GM23248 (cell line): ENCODE results near the gene BROX. TPM values are rescaled to one million over a fixed set of nuclear protein-coding genes. Genes with fewer than 3 reads are reported as not detected.
A peak's percentile ranks its signal among the peaks of the same experiment; 100 is the strongest.

Experiments used
- DNase-seq: peaks from one replicate; pipeline ENCODE4 v3.0.0-alpha.2; 2015
- H2AFZ ChIP-seq: fragments of 200-600 bp; sonication (generic); 2 replicates; pipeline ENCODE4 v1.6.1; 2016; ENCODE audit warnings: antibody characterized with exemption
- H3F3A ChIP-seq: fragments of 200-600 bp; sonication (generic); 2 replicates; pipeline ENCODE4 v1.6.1; 2016; ENCODE audit warnings: mild to moderate bottlenecking, antibody characterized with exemption, mixed run types; ENCODE audit not compliant: insufficient read depth
- H3K27ac ChIP-seq: fragments of 200-600 bp; sonication (generic); 2 replicates; pipeline ENCODE4 v1.5.1; 2016; ENCODE audit warnings: mild to moderate bottlenecking
- H3K27me3 ChIP-seq: fragments of 200-600 bp; sonication (generic); replicated peaks from 2 replicates; pipeline ENCODE4 v1.6.1; 2016; ENCODE audit warnings: mild to moderate bottlenecking; ENCODE audit not compliant: insufficient read depth
- H3K36me3 ChIP-seq: fragments of 200-600 bp; sonication (generic); 2 replicates; pipeline ENCODE4 v1.6.1; 2016; ENCODE audit warnings: low read depth, mild to moderate bottlenecking
- H3K4me1 ChIP-seq: fragments of 200-600 bp; sonication (generic); 2 replicates; pipeline ENCODE4 v1.6.1; 2016; ENCODE audit warnings: mild to moderate bottlenecking; ENCODE audit not compliant: insufficient read depth
- H3K4me2 ChIP-seq: fragments of 200-600 bp; sonication (generic); one replicate; pipeline ENCODE4 v1.6.1; 2016; ENCODE audit warnings: mild to moderate bottlenecking; ENCODE audit not compliant: unreplicated experiment
- H3K4me3 ChIP-seq: fragments of 200-600 bp; sonication (generic); 2 replicates; pipeline ENCODE4 v1.5.1; 2016; ENCODE audit warnings: mild to moderate bottlenecking
- H3K79me2 ChIP-seq: fragments of 200-600 bp; sonication (generic); 2 replicates; pipeline ENCODE4 v1.6.1; 2016; ENCODE audit warnings: mild to moderate bottlenecking; ENCODE audit not compliant: insufficient read depth
- H3K9ac ChIP-seq: fragments of 200-600 bp; sonication (generic); 2 replicates; pipeline ENCODE4 v1.6.1; 2016; ENCODE audit warnings: mild to moderate bottlenecking
- H3K9me2 ChIP-seq: fragments of 200-600 bp; sonication (generic); 2 replicates; pipeline ENCODE4 v1.6.1; 2016; ENCODE audit warnings: mixed run types, mild to moderate bottlenecking, moderate library complexity; ENCODE audit not compliant: insufficient read depth
- H3K9me3 ChIP-seq: fragments of 200-600 bp; sonication (generic); one replicate; pipeline ENCODE4 v1.6.1; 2017; ENCODE audit warnings: low read depth
- H4K20me1 ChIP-seq: fragments of 200-600 bp; sonication (generic); 2 replicates; pipeline ENCODE4 v1.6.0; 2016; ENCODE audit not compliant: insufficient read depth
- EZH2 ChIP-seq: fragments of 200-600 bp; sonication (generic); IDR thresholded peaks from 2 replicates; pipeline ENCODE4 v1.6.1; 2018; ENCODE audit warnings: antibody characterized with exemption, mild to moderate bottlenecking; ENCODE audit not compliant: insufficient read depth, poor library complexity, severe bottlenecking
- EZH2phosphoT487 ChIP-seq: fragments of 200-600 bp; sonication (generic); IDR thresholded peaks from 2 replicates; pipeline ENCODE4 v1.6.1; 2018; ENCODE audit warnings: antibody characterized with exemption, moderate library complexity, mild to moderate bottlenecking, low read depth; ENCODE audit not compliant: insufficient read depth
- WGBS, 2 experiments: methylation state at CpG; one replicate each; pipeline ENCODE4 v1.1.6; 2015 to 2017; ENCODE audit warnings: low lambda C conversion rate in 2 of 2, low coverage in 1 of 2; ENCODE audit errors: missing lambda C conversion rate in 2 of 2; 5-methylcytosine and 5-hydroxymethylcytosine counted together
- in situ Hi-C: fragments of 300-500 bp; cut with MboI; formaldehyde crosslinking; loops from 2 replicates; pipeline ENCODE4 v1.15.0; 2020
- polyA plus RNA-seq: library from polyadenylated mRNA; unstranded; fragments of >200 nt; fragmentation: Nextera tagmentation; extraction: Ambion mirVana; gene quantifications from 2 replicates; pipeline ENCODE4 v1.2.1, GENCODE V29; 2016
- total RNA-seq: library from RNA; depleted of rRNA; stranded (reverse); fragments of >200 nt; shearing (Covaris generic); gene quantifications from 2 replicates; pipeline ENCODE4 v1.2.3, GENCODE V29; 2014

BROX gene
- total and polyA plus RNA-seq, 2 experiments from 2014 or later, result 75.7 to 97.7 TPM

GRCh38 chr1:222709700-222710153 is 2.6 kb upstream of the BROX start:
- Histone ChIP-seq H3K4me2 (peak overlapping the region; percentile 92), H3K9me3 (no peaks in the 10 kb centered on the region), H3K9me2 (no peaks in the 10 kb centered on the region), H3K27ac (peak overlapping the region; percentile 98), H4K20me1 (0 out of 2 replicates have a peak, but pooled peaks cover 4% of the 10 kb centered on the region), H3K4me3 (peak overlapping the region; percentile 99; the same call in 1 of the 2 replicates), H3K79me2 (peaks cover 88% of the 10 kb centered on the region), H3K36me3 (0 out of 2 replicates have a peak, but pooled peaks cover under 1% of the 10 kb centered on the region), H3K4me1 (peaks cover 14% of the 10 kb centered on the region), H3F3A (peaks cover 40% of the 10 kb centered on the region), H3K27me3 (no peaks in the 10 kb centered on the region), H3K9ac (peak overlapping the region; percentile 99; the same call in 1 of the 2 replicates), H2AFZ (no peak overlapping the region)
- DNase-seq, result peak; percentile 16
- in situ Hi-C loops, result no loop called here
- 87 to 89% methylated on average over 5 of the region's 5 CpGs for WGBS, 2 experiments
- TF ChIP-seq EZH2phosphoT487 (no peak), EZH2 (no peak)

GRCh38 chr1:222711319-222712252 is 778 bp upstream of the BROX start:
- Histone ChIP-seq H2AFZ (peak overlapping the region; percentile 74), H3F3A (peaks cover 33% of the 10 kb centered on the region), H3K36me3 (peaks cover 10% of the 10 kb centered on the region; the same call in 1 of the 2 replicates), H3K4me1 (peaks cover 14% of the 10 kb centered on the region), H3K27ac (peak overlapping the region; percentile 98), H3K79me2 (peaks cover 88% of the 10 kb centered on the region), H3K4me3 (peak overlapping the region; percentile 99), H4K20me1 (no peaks in the 10 kb centered on the region), H3K27me3 (no peaks in the 10 kb centered on the region), H3K9ac (peak overlapping the region; percentile 99), H3K9me3 (no peaks in the 10 kb centered on the region), H3K4me2 (peak overlapping the region; percentile 92), H3K9me2 (no peaks in the 10 kb centered on the region)
- no peak for TF ChIP-seq EZH2
- TF ChIP-seq EZH2phosphoT487, result no peak
- 0 to 1% methylated on average over 32 to 42 of the region's 42 CpGs for WGBS, 2 experiments
- peak; percentile 88 for DNase-seq
- in situ Hi-C loops, result no loop called here

- in situ Hi-C loops, result no loop called here
- peak overlapping the region; percentile 99 for H3K4me3 ChIP-seq
- WGBS, 2 experiments, result 1 to 2% methylated on average over 36 to 38 of the region's 39 CpGs
- TF ChIP-seq EZH2, result no peak
- TF ChIP-seq EZH2phosphoT487, result no peak
- peaks cover 33% of the 10 kb centered on the region for H3F3A ChIP-seq
- peak; percentile 97 for DNase-seq
- H3K4me1 ChIP-seq, result peaks cover 14% of the 10 kb centered on the region
- no peaks in the 10 kb centered on the region for H3K9me3 ChIP-seq
- no peaks in the 10 kb centered on the region for H3K27me3 ChIP-seq
- peaks cover 28% of the 10 kb centered on the region; the same call in 1 of the 2 replicates for H3K36me3 ChIP-seq
- no peaks in the 10 kb centered on the region for H4K20me1 ChIP-seq
- peak overlapping the region; percentile 97 for H2AFZ ChIP-seq
- H3K9ac ChIP-seq, result peak overlapping the region; percentile 99
- H3K9me2 ChIP-seq, result no peaks in the 10 kb centered on the region
- H3K4me2 ChIP-seq, result peak overlapping the region; percentile 97
- H3K27ac ChIP-seq, result peak overlapping the region; percentile 98
- peaks cover 88% of the 10 kb centered on the region for H3K79me2 ChIP-seq
Observed at GRCh38 chr1:222713091-222713961, 962 bp downstream of the BROX start.

GRCh38 chr1:222716393-222716792 is 4.0 kb downstream of the BROX start:
- Histone ChIP-seq H3K9me2 (no peaks in the 10 kb centered on the region), H3K9ac (no peak overlapping the region), H3F3A (peaks cover 17% of the 10 kb centered on the region), H3K79me2 (peaks cover 81% of the 10 kb centered on the region), H3K4me2 (no peak overlapping the region), H3K27me3 (no peaks in the 10 kb centered on the region), H3K9me3 (no peaks in the 10 kb centered on the region), H3K27ac (no peak overlapping the region), H4K20me1 (no peaks in the 10 kb centered on the region), H3K4me3 (no peak overlapping the region), H2AFZ (no peak overlapping the region), H3K36me3 (peaks cover 56% of the 10 kb centered on the region), H3K4me1 (no peaks in the 10 kb centered on the region)
- TF ChIP-seq EZH2, result no peak
- no peak for TF ChIP-seq EZH2phosphoT487
- DNase-seq, result no peak
- WGBS, 2 experiments, result 99 to 100% methylated on average over 2 of the region's 2 CpGs
- in situ Hi-C loops, result no loop called here
